ENCODE measurements around the gene CTH. TPM values are rescaled to one million over a fixed set of nuclear protein-coding genes. Genes with fewer than 3 reads are reported as not detected.
"Not testable (repeated sequence)": the region's sequence is repeated elsewhere in the genome, so short reads cannot be mapped to it uniquely, and the experiment has no call there.

The CTH gene
- total RNA-seq (2014; rRNA removed; shearing (Covaris generic)) = 0.31 and 1.8 TPM in 2 replicates

- DNase-seq (ENCODE audit: low spot score) = peak; percentile 92
These were observed at the start of gene CTH for GRCh38 chr1:70410604-70411359. CTH (plus strand) TSS chr1:70411268; CDS start chr1:70411416, 148 bp downstream.

- DNase-seq (ENCODE audit: low spot score) = no peak
These were observed 49.2 kb upstream of the CTH start for GRCh38 chr1:70361727-70362398.

GRCh38 chr1:70364439-70364838, 46.6 kb upstream of the CTH start:
- DNase-seq (ENCODE audit: low spot score) = no peak

GRCh38 chr1:70366425-70366952, 44.6 kb upstream of the CTH start:
- not testable (repeated sequence) for DNase-seq (ENCODE audit: low spot score)

GRCh38 chr1:70366997-70367396, 44.1 kb upstream of the CTH start:
- not testable (repeated sequence) for DNase-seq (ENCODE audit: low spot score)

GRCh38 chr1:70367397-70367796, 43.7 kb upstream of the CTH start:
- DNase-seq (ENCODE audit: low spot score) = not testable (repeated sequence)

GRCh38 chr1:70371586-70371985, 39.5 kb upstream of the CTH start:
- DNase-seq (ENCODE audit: low spot score) = not testable (repeated sequence)

GRCh38 chr1:70372426-70372825, 38.6 kb upstream of the CTH start:
- no peak for DNase-seq (ENCODE audit: low spot score)

GRCh38 chr1:70373580-70373979, 37.5 kb upstream of the CTH start:
- peak; percentile 42 for DNase-seq (ENCODE audit: low spot score)

- DNase-seq (ENCODE audit: low spot score) = no peak
These were observed 34.9 kb upstream of the CTH start for GRCh38 chr1:70376196-70376595.

- no peak for DNase-seq (ENCODE audit: low spot score)
These were observed 28.4 kb upstream of the CTH start for GRCh38 chr1:70382682-70383081.

- DNase-seq (ENCODE audit: low spot score) = no peak
These were observed 27.6 kb upstream of the CTH start for GRCh38 chr1:70383483-70383882.

GRCh38 chr1:70384542-70384941, 26.5 kb upstream of the CTH start:
- no peak for DNase-seq (ENCODE audit: low spot score)

- DNase-seq (ENCODE audit: low spot score) = no peak
These were observed 25.6 kb upstream of the CTH start for GRCh38 chr1:70385477-70385876.

- no peak for DNase-seq (ENCODE audit: low spot score)
These were observed 24.9 kb upstream of the CTH start for GRCh38 chr1:70386121-70386520.

- no peak for DNase-seq (ENCODE audit: low spot score)
These were observed 23.6 kb upstream of the CTH start for GRCh38 chr1:70387507-70387906.

GRCh38 chr1:70392626-70393025, 18.4 kb upstream of the CTH start:
- no peak for DNase-seq (ENCODE audit: low spot score)

- DNase-seq (ENCODE audit: low spot score) = no peak
These were observed 14.5 kb upstream of the CTH start for GRCh38 chr1:70396607-70397006.

- DNase-seq (ENCODE audit: low spot score) = no peak
These were observed 14.1 kb upstream of the CTH start for GRCh38 chr1:70397013-70397412.

- no peak for DNase-seq (ENCODE audit: low spot score)
These were observed 10.7 kb upstream of the CTH start for GRCh38 chr1:70400335-70400734.

GRCh38 chr1:70401974-70402373, 9.1 kb upstream of the CTH start:
- DNase-seq (ENCODE audit: low spot score) = no peak

- no peak for DNase-seq (ENCODE audit: low spot score)
These were observed 7.3 kb upstream of the CTH start for GRCh38 chr1:70403759-70404158.

GRCh38 chr1:70405780-70406416, 5.2 kb upstream of the CTH start:
- no peak for DNase-seq (ENCODE audit: low spot score)
